GM23338 (cell line): Measurements from ENCODE around the gene AXL. TPM values are rescaled to one million over a fixed set of nuclear protein-coding genes. Genes with fewer than 3 reads are reported as not detected.

ENCODE experiments used
- ATAC-seq: fragments of 200-7000 bp; cut with Tn5 transposase; 3 replicates; pipeline ENCODE4 v1.9.1; 2020
- DNase-seq: peaks from one replicate; pipeline ENCODE4 v3.0.0-alpha.2; 2015; ENCODE audit warnings: low spot score
- H2AFZ ChIP-seq: fragments of 200-600 bp; sonication (generic); 2 replicates; pipeline ENCODE4 v1.8.0; 2016; ENCODE audit warnings: antibody characterized with exemption, mild to moderate bottlenecking, moderate library complexity
- H3F3A ChIP-seq: fragments of 200-600 bp; sonication (generic); replicated peaks from 2 replicates; pipeline ENCODE4 v1.8.0; 2017; ENCODE audit warnings: antibody characterized with exemption, mixed run types, low read depth
- H3K27ac ChIP-seq: fragments of 200-600 bp; sonication (generic); 2 replicates; pipeline ENCODE4 v1.6.1; 2016; ENCODE audit warnings: low read depth
- H3K27me3 ChIP-seq: fragments of 200-600 bp; sonication (generic); 2 replicates; pipeline ENCODE4 v1.8.0; 2016; ENCODE audit warnings: mild to moderate bottlenecking, mixed run types, moderate library complexity; ENCODE audit not compliant: insufficient read depth
- H3K36me3 ChIP-seq: fragments of 200-600 bp; sonication (generic); 2 replicates; pipeline ENCODE4 v1.8.0; 2016; ENCODE audit warnings: mild to moderate bottlenecking; ENCODE audit not compliant: insufficient read depth
- H3K4me1 ChIP-seq: fragments of 200-600 bp; sonication (generic); 2 replicates; pipeline ENCODE4 v1.8.0; 2016; ENCODE audit warnings: mild to moderate bottlenecking, moderate library complexity; ENCODE audit not compliant: insufficient read depth
- H3K4me2 ChIP-seq: fragments of 200-600 bp; sonication (generic); 2 replicates; pipeline ENCODE4 v1.7.1; 2017; ENCODE audit warnings: mixed run types
- H3K4me3 ChIP-seq: fragments of 200-600 bp; sonication (generic); 2 replicates; pipeline ENCODE4 v1.6.1; 2016; ENCODE audit warnings: mixed run types
- H3K79me2 ChIP-seq: fragments of 200-600 bp; sonication (generic); replicated peaks from 2 replicates; pipeline ENCODE4 v1.8.0; 2017; ENCODE audit warnings: mild to moderate bottlenecking; ENCODE audit not compliant: insufficient read depth
- H3K9me2 ChIP-seq: fragments of 200-600 bp; sonication (generic); 2 replicates; pipeline ENCODE4 v1.8.0; 2017; ENCODE audit not compliant: insufficient read depth
- H4K20me1 ChIP-seq: fragments of 200-600 bp; sonication (generic); replicated peaks from 2 replicates; pipeline ENCODE4 v1.8.0; 2017; ENCODE audit warnings: mild to moderate bottlenecking; ENCODE audit not compliant: insufficient read depth
- H3K27ac Mint-ChIP-seq: 2 replicates; pipeline ENCODE4 v1.8.0; 2020; ENCODE audit warnings: inconsistent platforms, mild to moderate bottlenecking, moderate library complexity, mixed read lengths
- H3K27me3 Mint-ChIP-seq: 3 replicates; pipeline ENCODE4 v1.8.0; 2022; ENCODE audit warnings: low read depth, mild to moderate bottlenecking, moderate library complexity, mixed read lengths, inconsistent platforms; ENCODE audit not compliant: insufficient read depth, poor library complexity
- H3K36me3 Mint-ChIP-seq: 3 replicates; pipeline ENCODE4 v1.8.0; 2021; ENCODE audit warnings: low read depth, mild to moderate bottlenecking, inconsistent platforms, moderate library complexity, mixed read lengths
- H3K4me1 Mint-ChIP-seq: 3 replicates; pipeline ENCODE4 v1.8.0; 2020; ENCODE audit warnings: mild to moderate bottlenecking, inconsistent platforms, mixed read lengths
- H3K4me3 Mint-ChIP-seq: 3 replicates; pipeline ENCODE4 v1.8.0; 2021; ENCODE audit warnings: moderate library complexity, mild to moderate bottlenecking, inconsistent platforms, mixed read lengths
- H3K9me3 Mint-ChIP-seq: 3 replicates; pipeline ENCODE4 v1.8.0; 2020; ENCODE audit warnings: moderate library complexity, mild to moderate bottlenecking, inconsistent platforms, mixed read lengths
- CREB1 ChIP-seq: fragments of 250-450 bp; sonication (Bioruptor Pico); IDR thresholded peaks from 2 replicates; pipeline ENCODE4 v1.5.0; 2020; ENCODE audit warnings: low read depth, mild to moderate bottlenecking, moderate library complexity
- EZH2 ChIP-seq: fragments of 200-600 bp; sonication (generic); IDR thresholded peaks from one replicate; pipeline ENCODE4 v1.8.0; 2017; ENCODE audit warnings: antibody characterized with exemption, mild to moderate bottlenecking, low read depth; ENCODE audit not compliant: unreplicated experiment
- EZH2phosphoT487 ChIP-seq: fragments of 200-600 bp; sonication (generic); IDR thresholded peaks from one replicate; pipeline ENCODE4 v1.8.1; 2018; ENCODE audit warnings: antibody characterized with exemption; ENCODE audit not compliant: unreplicated experiment
- JUNB ChIP-seq: IDR thresholded peaks from one replicate; pipeline ENCODE4 v1.6.1; 2016; ENCODE audit warnings: antibody characterized with exemption; ENCODE audit not compliant: unreplicated experiment
- NANOG ChIP-seq: IDR thresholded peaks from 2 replicates; pipeline ENCODE4 v1.6.1; 2016; ENCODE audit warnings: antibody characterized with exemption, borderline replicate concordance
- POLR2AphosphoS5 ChIP-seq: IDR thresholded peaks from 2 replicates; pipeline ENCODE4 v1.6.1; 2016; ENCODE audit warnings: antibody characterized with exemption, low read depth
- STAT1 ChIP-seq: IDR thresholded peaks from one replicate; pipeline ENCODE4 v1.6.1; 2016; ENCODE audit warnings: antibody characterized with exemption; ENCODE audit not compliant: unreplicated experiment
- ZNF114 ChIP-seq: fragments of 250-450 bp; sonication (Bioruptor Pico); IDR thresholded peaks from 2 replicates; pipeline ENCODE4 v1.5.0; 2020; ENCODE audit warnings: mild to moderate bottlenecking, moderate library complexity
- ZNF331 ChIP-seq: fragments of 250-450 bp; sonication (Bioruptor Pico); IDR thresholded peaks from 2 replicates; pipeline ENCODE4 v1.5.0; 2020; ENCODE audit warnings: low read depth, mild to moderate bottlenecking, moderate library complexity
- polyA plus RNA-seq: library from polyadenylated mRNA; unstranded; fragments of >200 nt; fragmentation: Nextera tagmentation; extraction: Ambion mirVana; gene quantifications from 2 replicates; pipeline ENCODE4 v1.2.1, GENCODE V29; 2016
- total RNA-seq: library from RNA; depleted of rRNA; stranded (reverse); fragments of >200 nt; shearing (Covaris generic); gene quantifications from 2 replicates; pipeline ENCODE4 v1.2.3, GENCODE V29; 2014
- TF ChIP-seq, protein P1 (sequence below): IDR thresholded peaks from one replicate; pipeline ENCODE4 v1.6.1; 2018; ENCODE audit warnings: antibody characterized with exemption; ENCODE audit not compliant: unreplicated experiment
- TF ChIP-seq, protein P2 (sequence below): IDR thresholded peaks from 2 replicates; pipeline ENCODE4 v1.6.1; 2016; ENCODE audit warnings: antibody characterized with exemption
- TF ChIP-seq, protein P3 (sequence below), 2 experiments: fragments of 200-600 bp in 1 of 2; sonication (generic) in 1 of 2; conservative IDR thresholded peaks; 2 replicates each; pipeline versions ENCODE4 v1.5.1 to v1.6.1; 2016 to 2017; ENCODE audit warnings: antibody characterized with exemption in 2 of 2, low read depth in 2 of 2, mild to moderate bottlenecking in 2 of 2, moderate library complexity in 1 of 2

The AXL gene
- total and polyA plus RNA-seq, 2 experiments from 2014 or later = 9.0 to 28.4 TPM

DNA sequence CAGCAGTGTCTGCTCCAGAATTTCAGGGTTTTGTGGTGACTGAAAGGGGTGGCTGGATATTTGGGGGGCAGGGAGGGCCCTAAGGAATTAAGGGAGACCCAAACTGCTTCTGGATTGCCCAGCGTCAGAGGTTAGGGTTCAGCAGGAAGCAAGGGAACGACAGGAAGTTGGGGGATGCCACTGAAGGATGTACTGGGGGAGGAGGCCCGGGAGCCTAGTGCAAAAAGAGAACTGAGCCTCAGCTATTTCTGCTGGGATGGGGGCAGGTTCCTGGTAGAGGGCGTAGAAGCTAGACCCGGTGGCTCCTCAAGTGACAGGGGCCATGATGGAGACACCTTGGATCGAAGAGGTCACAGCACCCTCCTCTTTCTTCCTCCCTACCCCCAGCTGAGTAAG lies 24.9 kb upstream of the AXL start (continued):
- no peak for TF ChIP-seq STAT1
- TF ChIP-seq NANOG = no peak
- no peak for TF ChIP-seq ZNF331
- TF ChIP-seq POLR2AphosphoS5 = no peak
- TF ChIP-seq, protein P1, sequence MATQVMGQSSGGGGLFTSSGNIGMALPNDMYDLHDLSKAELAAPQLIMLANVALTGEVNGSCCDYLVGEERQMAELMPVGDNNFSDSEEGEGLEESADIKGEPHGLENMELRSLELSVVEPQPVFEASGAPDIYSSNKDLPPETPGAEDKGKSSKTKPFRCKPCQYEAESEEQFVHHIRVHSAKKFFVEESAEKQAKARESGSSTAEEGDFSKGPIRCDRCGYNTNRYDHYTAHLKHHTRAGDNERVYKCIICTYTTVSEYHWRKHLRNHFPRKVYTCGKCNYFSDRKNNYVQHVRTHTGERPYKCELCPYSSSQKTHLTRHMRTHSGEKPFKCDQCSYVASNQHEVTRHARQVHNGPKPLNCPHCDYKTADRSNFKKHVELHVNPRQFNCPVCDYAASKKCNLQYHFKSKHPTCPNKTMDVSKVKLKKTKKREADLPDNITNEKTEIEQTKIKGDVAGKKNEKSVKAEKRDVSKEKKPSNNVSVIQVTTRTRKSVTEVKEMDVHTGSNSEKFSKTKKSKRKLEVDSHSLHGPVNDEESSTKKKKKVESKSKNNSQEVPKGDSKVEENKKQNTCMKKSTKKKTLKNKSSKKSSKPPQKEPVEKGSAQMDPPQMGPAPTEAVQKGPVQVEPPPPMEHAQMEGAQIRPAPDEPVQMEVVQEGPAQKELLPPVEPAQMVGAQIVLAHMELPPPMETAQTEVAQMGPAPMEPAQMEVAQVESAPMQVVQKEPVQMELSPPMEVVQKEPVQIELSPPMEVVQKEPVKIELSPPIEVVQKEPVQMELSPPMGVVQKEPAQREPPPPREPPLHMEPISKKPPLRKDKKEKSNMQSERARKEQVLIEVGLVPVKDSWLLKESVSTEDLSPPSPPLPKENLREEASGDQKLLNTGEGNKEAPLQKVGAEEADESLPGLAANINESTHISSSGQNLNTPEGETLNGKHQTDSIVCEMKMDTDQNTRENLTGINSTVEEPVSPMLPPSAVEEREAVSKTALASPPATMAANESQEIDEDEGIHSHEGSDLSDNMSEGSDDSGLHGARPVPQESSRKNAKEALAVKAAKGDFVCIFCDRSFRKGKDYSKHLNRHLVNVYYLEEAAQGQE = no peak
- TF ChIP-seq, protein P2, sequence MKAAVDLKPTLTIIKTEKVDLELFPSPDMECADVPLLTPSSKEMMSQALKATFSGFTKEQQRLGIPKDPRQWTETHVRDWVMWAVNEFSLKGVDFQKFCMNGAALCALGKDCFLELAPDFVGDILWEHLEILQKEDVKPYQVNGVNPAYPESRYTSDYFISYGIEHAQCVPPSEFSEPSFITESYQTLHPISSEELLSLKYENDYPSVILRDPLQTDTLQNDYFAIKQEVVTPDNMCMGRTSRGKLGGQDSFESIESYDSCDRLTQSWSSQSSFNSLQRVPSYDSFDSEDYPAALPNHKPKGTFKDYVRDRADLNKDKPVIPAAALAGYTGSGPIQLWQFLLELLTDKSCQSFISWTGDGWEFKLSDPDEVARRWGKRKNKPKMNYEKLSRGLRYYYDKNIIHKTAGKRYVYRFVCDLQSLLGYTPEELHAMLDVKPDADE = no peak
- no peak for TF ChIP-seq EZH2
- no peak for TF ChIP-seq JUNB

DNA sequence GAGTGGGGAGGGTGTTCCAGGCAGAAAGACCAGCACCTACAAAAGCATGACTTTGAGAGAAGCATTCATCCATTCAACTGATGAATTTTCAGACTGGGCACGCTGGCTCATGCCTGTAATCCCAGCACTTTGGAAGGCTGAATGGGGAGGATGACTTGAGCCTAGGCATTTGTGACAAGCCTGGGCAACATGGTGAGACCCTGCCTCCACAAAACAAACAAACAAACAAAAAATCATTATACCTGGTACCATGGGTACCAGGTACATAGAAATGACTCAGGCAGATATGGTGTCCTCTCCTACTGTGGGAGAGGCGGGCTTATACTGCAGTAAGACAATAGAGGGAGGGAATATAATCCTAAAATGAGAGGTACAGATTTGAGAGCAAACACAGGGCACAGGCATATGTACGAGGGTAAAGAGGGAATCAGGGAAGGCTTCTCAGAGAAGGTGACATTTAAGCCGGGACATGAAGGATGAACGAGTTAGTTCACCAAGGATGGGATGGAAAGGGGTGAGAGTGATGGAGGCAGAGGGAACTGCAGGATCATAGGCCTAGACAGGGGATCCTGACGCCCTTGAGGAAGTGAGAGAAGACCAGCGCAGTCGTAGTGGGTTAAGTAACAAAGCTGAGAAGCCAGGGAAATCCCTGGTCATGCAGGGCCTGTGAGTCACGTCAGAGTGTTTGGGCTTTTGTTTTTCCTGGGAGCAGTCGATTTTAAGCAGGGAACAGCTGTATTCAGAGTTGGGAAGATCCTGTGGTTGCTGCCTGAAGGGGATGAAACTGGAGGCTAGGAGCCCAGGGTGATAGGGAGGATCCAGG lies 23.1 kb upstream of the AXL start:
- Mint-ChIP-seq H3K36me3 (peaks cover 70% of the 10 kb centered on the region), H3K4me1 (peaks cover 50% of the 10 kb centered on the region), H3K27me3 (peaks cover 19% of the 10 kb centered on the region), H3K27ac (peak overlapping the region; percentile 50), H3K9me3 (no peaks in the 10 kb centered on the region), H3K4me3 (peak overlapping the region; percentile 93; the same call in 1 of the 3 replicates)
- H3K9me2 ChIP-seq = no peaks in the 10 kb centered on the region
- H3K27ac ChIP-seq = peak overlapping the region; percentile 74
- 0 out of 2 replicates have a peak overlapping the region, but pooled peaks have one; percentile 96 for H3K4me3 ChIP-seq
- no peak overlapping the region for H2AFZ ChIP-seq
- peaks cover 30% of the 10 kb centered on the region for H3K36me3 ChIP-seq
- peaks cover 36% of the 10 kb centered on the region for H3K4me1 ChIP-seq
- peak overlapping the region; percentile 97 for H3K4me2 ChIP-seq
- H3K27me3 ChIP-seq = no peaks in the 10 kb centered on the region
- no peak for ATAC-seq
- H4K20me1 ChIP-seq = peaks cover 36% of the 10 kb centered on the region
- no peak for DNase-seq
- H3K79me2 ChIP-seq = peaks cover 77% of the 10 kb centered on the region
- peaks cover 26% of the 10 kb centered on the region for H3F3A ChIP-seq
- TF ChIP-seq CREB1 = no peak
- TF ChIP-seq, protein P1 = no peak
- TF ChIP-seq STAT1 = no peak
- no peak for TF ChIP-seq EZH2phosphoT487
- no peak for TF ChIP-seq EZH2
- no peak for TF ChIP-seq POLR2AphosphoS5
- TF ChIP-seq, protein P3, sequence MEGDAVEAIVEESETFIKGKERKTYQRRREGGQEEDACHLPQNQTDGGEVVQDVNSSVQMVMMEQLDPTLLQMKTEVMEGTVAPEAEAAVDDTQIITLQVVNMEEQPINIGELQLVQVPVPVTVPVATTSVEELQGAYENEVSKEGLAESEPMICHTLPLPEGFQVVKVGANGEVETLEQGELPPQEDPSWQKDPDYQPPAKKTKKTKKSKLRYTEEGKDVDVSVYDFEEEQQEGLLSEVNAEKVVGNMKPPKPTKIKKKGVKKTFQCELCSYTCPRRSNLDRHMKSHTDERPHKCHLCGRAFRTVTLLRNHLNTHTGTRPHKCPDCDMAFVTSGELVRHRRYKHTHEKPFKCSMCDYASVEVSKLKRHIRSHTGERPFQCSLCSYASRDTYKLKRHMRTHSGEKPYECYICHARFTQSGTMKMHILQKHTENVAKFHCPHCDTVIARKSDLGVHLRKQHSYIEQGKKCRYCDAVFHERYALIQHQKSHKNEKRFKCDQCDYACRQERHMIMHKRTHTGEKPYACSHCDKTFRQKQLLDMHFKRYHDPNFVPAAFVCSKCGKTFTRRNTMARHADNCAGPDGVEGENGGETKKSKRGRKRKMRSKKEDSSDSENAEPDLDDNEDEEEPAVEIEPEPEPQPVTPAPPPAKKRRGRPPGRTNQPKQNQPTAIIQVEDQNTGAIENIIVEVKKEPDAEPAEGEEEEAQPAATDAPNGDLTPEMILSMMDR (conservative IDR thresholded peaks at IDR 0.05; ENCODE audit: low read depth in 2 of 2) = no peak
- no peak for TF ChIP-seq ZNF114 (CRISPR knock-in tag)
- no peak for TF ChIP-seq NANOG
- TF ChIP-seq JUNB = no peak
- TF ChIP-seq, protein P2 = no peak
